GM19035 (cell line): ENCODE measurements around the gene GFM1.
A peak's percentile ranks its signal among the peaks of the same experiment; 100 is the strongest.

Experiments used
- ATAC-seq: cut with Tn5 transposase; IDR thresholded peaks from one replicate; pipeline ENCODE4 v1.9.1; 2021; ENCODE audit not compliant: unreplicated experiment

The GFM1 gene

GRCh38 chr3:158644345-158644908 is at the start of gene GFM1:
TSS of gene GFM1 (plus strand) at chr3:158644527. CDS start at chr3:158644635, 108 bp downstream.
- peak; percentile 99 for ATAC-seq

GRCh38 chr3:158600787-158601186 is 43.5 kb upstream of the GFM1 start:
- ATAC-seq = no peak

DNA sequence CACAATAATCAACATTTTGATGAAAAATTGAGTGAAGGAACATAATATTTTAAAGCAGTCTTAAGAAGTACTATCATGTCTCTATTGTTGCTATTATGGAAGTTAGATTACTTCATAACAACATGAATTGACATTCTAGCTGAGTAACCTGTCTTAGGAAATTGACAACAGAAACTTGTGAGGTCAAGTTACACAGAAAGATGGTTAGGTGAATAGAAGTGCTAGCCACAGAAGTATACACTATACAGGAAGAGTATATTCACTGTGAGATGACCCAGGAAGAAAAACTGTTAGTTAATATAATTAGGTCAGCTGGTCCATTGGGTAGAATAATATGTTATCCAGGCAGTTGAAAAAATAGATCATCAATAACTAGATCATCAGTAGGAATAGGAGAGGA is 42.1 kb upstream of the GFM1 start:
- ATAC-seq = no peak

GRCh38 chr3:158617982-158618875 is 26.1 kb upstream of the GFM1 start:
- no peak for ATAC-seq

- ATAC-seq = no peak
These were observed 18.4 kb upstream of the GFM1 start for GRCh38 chr3:158625881-158626280.

DNA sequence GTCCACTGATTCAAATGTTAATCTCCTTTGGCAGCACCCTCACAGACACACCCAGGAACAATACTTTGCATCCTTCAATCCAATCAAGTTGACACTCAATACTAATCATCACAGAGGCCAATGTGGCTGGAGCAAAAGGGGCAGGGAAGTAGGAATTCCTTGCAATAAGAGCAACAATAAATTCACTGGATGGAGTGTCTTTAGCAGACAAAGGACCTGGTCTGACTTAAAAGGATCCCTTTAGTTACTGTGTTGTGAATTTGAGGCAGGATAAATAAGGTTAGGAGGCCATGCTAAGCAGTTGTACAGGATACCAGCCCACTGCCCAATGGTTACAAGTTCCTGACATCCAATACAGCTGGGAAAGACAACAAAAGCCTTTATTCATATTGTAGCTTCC is 12.3 kb upstream of the GFM1 start:
- no peak for ATAC-seq

- no peak for ATAC-seq
These were observed 3.7 kb upstream of the GFM1 start for GRCh38 chr3:158640646-158641045.

DNA sequence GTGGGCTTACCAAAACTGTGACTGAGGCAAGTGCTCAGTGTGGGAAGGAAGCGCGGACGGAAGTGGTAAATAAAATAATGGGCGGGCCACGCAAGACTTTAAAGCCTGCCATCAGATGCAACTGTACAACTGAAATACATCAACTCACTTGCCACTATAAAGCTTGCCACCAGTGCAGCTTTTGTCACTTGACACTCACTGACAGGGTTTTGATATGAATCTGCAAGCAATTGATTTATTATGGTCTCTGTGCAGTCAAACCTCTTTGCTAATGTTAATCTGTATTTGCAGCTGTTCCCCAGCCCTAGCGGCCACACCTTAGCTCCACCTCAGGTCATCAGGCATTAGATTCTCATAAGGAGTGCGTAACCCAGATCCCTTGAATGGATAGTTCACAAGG is 2.3 kb upstream of the GFM1 start:
- no peak for ATAC-seq

GRCh38 chr3:158642474-158643210 is 1.7 kb upstream of the GFM1 start:
- ATAC-seq = no peak

- no peak for ATAC-seq
These were observed 5.5 kb downstream of the GFM1 start for GRCh38 chr3:158649791-158650190.

- no peak for ATAC-seq
These were observed 6.9 kb downstream of the GFM1 start for GRCh38 chr3:158651192-158651591.

GRCh38 chr3:158652463-158652862 is 8.1 kb downstream of the GFM1 start:
- no peak for ATAC-seq

GRCh38 chr3:158658889-158659288 is 14.6 kb downstream of the GFM1 start:
- ATAC-seq = no peak

- peak; percentile 87 for ATAC-seq
These were observed 15.3 kb downstream of the GFM1 start for GRCh38 chr3:158659454-158660237.

- no peak for ATAC-seq
These were observed 16.4 kb downstream of the GFM1 start for GRCh38 chr3:158660711-158661110.

GRCh38 chr3:158663246-158663645 is 18.9 kb downstream of the GFM1 start:
- no peak for ATAC-seq

DNA sequence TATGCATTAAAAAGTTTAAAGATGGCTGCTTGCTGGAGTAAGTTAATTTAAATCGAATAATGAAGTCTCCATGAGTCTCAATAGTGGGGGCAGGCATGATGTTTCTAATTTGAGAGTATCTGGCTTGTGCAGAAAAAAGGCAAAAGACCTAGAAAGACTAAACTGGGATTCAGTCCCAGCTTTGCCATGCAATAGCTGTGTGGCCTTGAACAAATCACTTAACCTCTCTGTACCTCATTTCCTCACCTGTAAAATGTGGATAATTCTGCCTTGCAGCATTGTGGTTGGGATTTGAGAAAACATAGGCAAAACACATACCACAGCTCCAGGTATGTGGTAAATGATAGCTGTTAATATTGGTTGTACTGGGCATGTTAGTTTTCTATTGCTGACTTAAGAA is 19.5 kb downstream of the GFM1 start:
- no peak for ATAC-seq

GRCh38 chr3:158666416-158666815 is 22.1 kb downstream of the GFM1 start:
- no peak for ATAC-seq

DNA sequence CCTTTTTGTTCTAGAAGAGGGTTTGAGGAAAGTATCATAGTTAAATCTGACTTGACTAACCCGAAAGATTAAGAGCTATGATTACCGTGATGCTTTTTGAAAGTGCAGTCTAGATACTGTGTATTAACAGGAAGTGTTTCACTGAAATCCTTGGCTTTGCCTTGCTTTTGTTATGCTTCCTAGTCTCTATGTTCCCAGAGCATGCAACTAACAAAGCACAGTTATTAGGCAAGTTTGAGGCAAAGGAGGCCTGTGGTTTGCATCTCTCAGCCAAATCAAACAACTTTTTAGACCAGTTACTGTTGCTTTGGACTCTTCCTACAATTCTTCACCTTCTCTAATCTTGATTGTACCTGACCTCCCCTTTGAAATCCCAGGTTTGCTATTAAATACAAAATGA is 24.2 kb downstream of the GFM1 start:
- no peak for ATAC-seq

- ATAC-seq = peak; percentile 8
These were observed 27.5 kb downstream of the GFM1 start for GRCh38 chr3:158671821-158672214.
